Activated CD4-positive, alpha-beta T cell treated with anti-CD3 and anti-CD28 coated beads for 1 hour (primary cell): ENCODE data around the gene COL27A1.

ENCODE experiments used
- DNase-seq: peaks from one replicate; pipeline ENCODE4 v3.0.0-alpha.2; 2020

The COL27A1 gene

GRCh38 chr9:114169029-114169951 is 14.0 kb downstream of the COL27A1 start:
- DNase-seq = no peak

GRCh38 chr9:114169952-114170770 is 14.8 kb downstream of the COL27A1 start:
- DNase-seq = no peak

GRCh38 chr9:114170771-114171461 is 15.6 kb downstream of the COL27A1 start:
- no peak for DNase-seq

GRCh38 chr9:114171500-114171899 is 16.2 kb downstream of the COL27A1 start:
- no peak for DNase-seq

- DNase-seq = no peak
These were observed 17.9 kb downstream of the COL27A1 start for GRCh38 chr9:114172981-114173833.

GRCh38 chr9:114174557-114174875 is 19.2 kb downstream of the COL27A1 start:
- no peak for DNase-seq

- no peak for DNase-seq
These were observed 19.8 kb downstream of the COL27A1 start for GRCh38 chr9:114174876-114175771.

- no peak for DNase-seq
These were observed 21.4 kb downstream of the COL27A1 start for GRCh38 chr9:114176624-114177291.

- DNase-seq = no peak
These were observed 22.2 kb downstream of the COL27A1 start for GRCh38 chr9:114177423-114178064.

- DNase-seq = no peak
These were observed 22.7 kb downstream of the COL27A1 start for GRCh38 chr9:114178076-114178475.

GRCh38 chr9:114178756-114179450 is 23.6 kb downstream of the COL27A1 start:
- DNase-seq = no peak

GRCh38 chr9:114179516-114179915 is 24.2 kb downstream of the COL27A1 start:
- no peak for DNase-seq

- DNase-seq = no peak
These were observed 25.6 kb downstream of the COL27A1 start for GRCh38 chr9:114180696-114181606.

GRCh38 chr9:114181607-114182409 is 26.5 kb downstream of the COL27A1 start:
- DNase-seq = no peak

- no peak for DNase-seq
These were observed 27.7 kb downstream of the COL27A1 start for GRCh38 chr9:114183006-114183405.

GRCh38 chr9:114184071-114184470 is 28.7 kb downstream of the COL27A1 start:
- DNase-seq = no peak

GRCh38 chr9:114184866-114185265 is 29.5 kb downstream of the COL27A1 start:
- DNase-seq = no peak
